Raji (cell line): ENCODE data around the gene MCUB.

ENCODE experiments used
- POLR2A ChIP-seq: IDR thresholded peaks from 2 replicates; pipeline ENCODE4 v1.6.1; 2011; ENCODE audit warnings: low read depth, low read length, control low read depth; ENCODE audit not compliant: insufficient read depth

The MCUB gene

DNA sequence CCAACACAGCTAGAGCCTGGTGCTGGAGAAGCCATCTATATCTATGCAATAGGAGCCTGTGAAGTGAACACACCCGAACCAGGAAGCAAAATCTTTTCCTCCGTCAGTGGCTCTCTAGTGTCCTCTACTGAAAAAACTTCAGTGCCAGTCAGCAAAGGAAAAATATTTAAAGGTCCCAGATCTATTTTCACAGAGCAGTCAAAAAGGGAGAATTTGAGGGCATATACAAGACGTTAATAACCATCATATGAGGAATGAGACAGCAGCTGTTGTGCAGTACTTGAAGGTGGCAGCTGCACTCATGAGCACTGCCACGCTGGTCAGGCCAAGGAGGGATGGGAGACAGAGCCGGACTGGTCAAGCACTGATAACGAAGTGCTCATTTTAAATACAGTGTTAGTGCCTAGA is 14.4 kb downstream of the MCUB start:
- no peak for TF ChIP-seq POLR2A

- TF ChIP-seq POLR2A: no peak
These were observed 15.1 kb downstream of the MCUB start for GRCh38 chr4:109574931-109575804.

GRCh38 chr4:109576462-109576861 is 16.4 kb downstream of the MCUB start:
- TF ChIP-seq POLR2A: no peak

DNA sequence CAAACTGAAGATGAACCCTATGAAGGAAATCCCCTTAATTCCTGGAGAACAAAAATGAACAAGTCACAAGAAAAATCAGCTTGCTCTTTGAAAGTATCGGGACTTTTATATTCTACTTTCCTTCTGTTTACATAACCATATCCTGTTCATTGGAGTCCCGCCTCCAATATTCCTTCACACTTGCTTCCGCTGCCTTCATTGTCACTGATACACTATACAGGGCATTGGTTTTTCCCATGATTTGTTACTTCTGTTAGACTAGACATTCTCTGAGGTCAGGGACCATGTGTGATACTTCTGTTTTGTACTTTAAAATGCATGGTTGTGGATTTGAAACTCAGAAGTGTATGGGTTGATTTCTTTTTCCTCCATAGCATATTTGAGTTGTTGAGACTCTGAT is 18.8 kb downstream of the MCUB start:
- no peak for TF ChIP-seq POLR2A

- TF ChIP-seq POLR2A: no peak
These were observed 28.1 kb downstream of the MCUB start for GRCh38 chr4:109588176-109588575.

DNA sequence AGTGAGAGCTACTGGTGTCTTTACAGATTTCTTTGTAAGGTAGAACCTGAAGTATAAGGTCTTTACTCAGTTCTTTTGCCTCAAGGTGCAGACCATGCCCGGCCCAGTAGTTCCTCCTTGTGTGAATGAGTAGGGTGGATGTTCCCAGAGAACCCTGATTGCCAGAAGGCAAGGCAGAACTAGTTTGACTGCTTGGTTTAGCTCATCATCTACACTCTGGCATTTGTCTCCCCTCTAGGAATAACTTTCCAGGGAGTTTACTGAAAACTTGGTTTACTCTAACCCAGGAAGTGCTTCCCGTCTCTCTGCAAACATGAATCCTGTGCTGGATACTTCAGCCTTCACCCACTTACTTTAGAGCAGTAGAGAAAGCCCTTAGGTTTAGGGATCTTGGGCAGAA is 29.1 kb downstream of the MCUB start:
- TF ChIP-seq POLR2A: no peak

DNA sequence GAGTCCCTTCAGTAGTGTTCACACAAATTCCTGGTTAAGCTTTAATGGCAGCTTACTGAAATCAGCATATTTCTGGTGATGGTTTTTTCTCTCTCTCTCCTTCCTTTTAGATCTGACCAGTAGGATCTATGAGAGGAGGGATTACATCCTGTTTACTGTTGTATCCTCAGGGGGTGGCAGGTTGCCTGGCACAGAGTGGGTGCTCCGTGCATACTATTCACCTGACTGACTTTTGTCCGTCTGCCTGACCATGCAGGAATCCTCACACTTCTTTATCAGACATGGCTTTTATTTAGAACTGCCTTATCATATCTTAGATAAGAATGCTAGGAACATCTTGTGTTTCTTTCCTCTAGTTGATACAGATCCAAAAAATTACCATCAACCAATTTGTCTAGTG is 29.6 kb downstream of the MCUB start:
- no peak for TF ChIP-seq POLR2A

DNA sequence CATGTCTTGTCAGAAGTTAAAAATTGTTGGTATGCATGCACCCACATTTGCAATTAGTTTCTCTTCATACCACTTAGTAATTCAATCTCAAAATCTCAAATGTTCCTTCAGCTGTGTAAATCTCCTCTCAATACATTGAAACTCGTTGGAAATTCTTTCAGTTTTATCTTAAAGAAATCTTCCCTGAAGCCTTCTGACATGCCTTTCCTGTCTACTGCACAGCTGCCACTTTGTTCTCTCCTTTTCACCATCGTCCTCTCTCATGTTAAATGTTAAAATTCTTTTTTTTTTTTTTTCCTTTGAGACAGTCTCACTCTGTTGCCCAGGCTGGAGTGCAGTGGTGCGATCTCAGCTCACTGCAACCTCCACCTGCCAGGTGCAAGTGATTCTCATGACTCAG is 30.9 kb downstream of the MCUB start:
- no peak for TF ChIP-seq POLR2A

DNA sequence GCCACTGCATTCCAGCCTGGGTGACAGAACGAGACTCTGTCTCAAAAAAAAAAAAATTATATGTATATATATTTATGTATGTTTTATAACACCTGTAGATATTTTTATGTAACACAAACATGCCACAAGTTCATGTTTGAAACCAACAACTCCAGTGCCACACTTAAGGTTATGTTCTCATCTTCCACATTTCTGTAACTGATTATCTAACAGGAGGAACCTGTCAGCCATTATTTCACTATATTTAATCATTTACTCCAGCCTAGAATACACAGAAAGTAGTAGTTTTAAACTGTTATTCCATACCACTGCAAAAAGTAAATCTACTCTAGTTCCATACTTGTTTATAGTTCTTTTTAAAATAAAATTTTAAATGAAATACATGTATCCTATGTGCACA is 32.3 kb downstream of the MCUB start:
- TF ChIP-seq POLR2A: no peak

DNA sequence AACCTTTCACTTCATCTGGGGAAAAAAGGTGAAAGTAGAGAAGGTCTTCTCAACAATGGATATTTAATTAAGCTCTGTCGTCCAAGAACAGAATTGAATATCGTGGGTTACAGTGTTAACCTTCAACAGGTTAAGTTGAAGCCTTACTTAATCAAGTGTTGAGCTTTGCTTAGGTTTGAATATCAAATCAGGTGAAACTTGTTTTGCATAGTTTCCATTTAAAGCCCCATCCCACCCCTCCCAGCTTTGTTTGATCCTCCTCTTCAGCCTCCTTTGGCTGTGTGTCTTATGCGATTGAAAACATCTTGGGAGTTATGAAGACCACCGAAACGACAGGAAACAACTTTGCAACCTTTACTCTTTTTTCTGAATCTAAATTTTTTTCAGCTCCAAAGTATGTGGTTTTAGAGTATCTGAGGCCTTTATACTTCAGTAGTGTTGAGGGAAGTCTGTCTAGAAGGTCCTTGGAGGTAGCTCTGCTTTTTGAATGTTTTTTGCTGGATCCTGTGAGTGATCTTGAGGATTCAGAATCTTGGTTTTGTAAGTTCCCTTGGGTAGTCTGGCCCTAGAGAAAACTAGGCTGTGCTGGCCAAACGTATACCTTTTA is 39.1 kb downstream of the MCUB start:
- no peak for TF ChIP-seq POLR2A

DNA sequence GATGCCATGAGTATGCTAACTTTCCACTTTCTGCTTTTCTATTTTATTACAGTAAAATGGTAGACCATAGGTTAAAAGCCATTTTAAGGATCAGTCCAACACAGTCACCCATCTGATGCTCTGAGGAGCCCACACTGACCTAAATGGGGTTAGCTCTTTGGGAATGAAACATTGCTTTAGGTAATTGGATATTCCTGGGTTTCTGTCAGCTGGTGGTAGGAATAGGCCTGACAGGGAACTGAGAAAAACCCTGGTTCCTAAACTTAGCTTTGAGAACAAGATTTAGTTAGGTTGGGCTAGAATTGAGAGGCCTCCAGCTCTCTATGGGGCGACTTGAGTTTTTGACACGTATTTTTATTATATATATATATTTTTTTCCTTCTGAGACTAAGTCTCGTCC is 40.4 kb downstream of the MCUB start:
- TF ChIP-seq POLR2A: no peak

- no peak for TF ChIP-seq POLR2A
These were observed 41.3 kb downstream of the MCUB start for GRCh38 chr4:109601336-109601735.

GRCh38 chr4:109607976-109608375 is 47.9 kb downstream of the MCUB start:
- no peak for TF ChIP-seq POLR2A

DNA sequence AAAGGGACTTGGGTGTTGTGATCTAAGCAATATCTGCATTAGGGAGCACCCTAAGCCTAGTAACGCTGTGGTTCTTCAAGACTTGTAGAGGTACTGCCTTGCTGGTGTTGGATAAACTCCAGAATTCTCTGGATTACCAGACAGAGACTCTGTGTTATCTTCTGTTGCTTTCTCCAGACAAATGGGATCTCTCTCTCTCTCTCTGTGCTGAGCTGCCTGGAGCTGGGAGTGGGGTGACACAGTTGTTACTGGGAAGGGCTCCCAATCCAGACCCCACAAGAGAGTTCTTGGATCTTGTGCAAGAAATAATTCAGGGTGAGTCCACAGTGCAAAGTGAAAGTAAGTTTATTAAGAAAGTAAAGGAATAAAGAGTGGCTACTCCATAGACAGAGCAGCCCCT is 48.8 kb downstream of the MCUB start:
- TF ChIP-seq POLR2A: no peak

DNA sequence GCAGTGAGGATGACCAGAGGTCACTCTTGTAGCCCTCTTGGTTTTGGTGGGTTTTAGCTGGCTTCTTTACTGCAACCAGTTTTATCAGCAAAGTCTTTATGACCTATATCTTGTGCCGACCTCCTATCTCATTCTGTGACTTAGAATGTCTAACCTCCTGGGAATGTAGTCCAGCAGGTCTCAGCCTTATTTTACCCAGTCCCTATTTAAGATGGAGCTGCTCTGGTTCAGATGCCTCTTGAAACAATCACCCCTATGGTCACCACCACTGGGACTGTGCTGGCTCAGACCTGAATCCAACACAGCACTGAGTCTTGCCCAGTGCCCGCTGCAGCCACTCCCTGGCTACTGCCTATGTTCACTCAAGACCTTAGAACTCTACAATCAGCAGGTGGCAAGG is 49.4 kb downstream of the MCUB start:
- TF ChIP-seq POLR2A: no peak

DNA sequence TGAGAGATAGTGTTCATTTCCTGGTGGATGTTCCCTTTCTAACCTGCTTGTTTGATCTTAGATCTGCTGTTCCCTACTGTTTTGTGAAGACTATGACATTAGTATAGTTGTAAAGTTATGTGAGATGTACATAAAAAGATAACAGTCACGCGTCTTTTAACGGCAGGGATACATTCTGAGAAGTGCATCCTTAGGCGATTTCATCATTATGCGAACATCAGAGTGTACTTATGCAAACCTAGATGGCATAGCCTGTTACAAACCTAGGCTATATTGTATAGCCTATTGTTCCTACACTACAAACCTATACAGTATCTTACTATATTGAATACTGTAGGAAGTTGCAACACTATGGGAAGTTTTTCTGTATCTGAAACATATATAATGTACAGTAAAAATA is 50.4 kb downstream of the MCUB start:
- no peak for TF ChIP-seq POLR2A
